ENCODE data around the gene TNFAIP2. TPM values are rescaled to one million over a fixed set of nuclear protein-coding genes. Genes with fewer than 3 reads are reported as not detected.

Gene TNFAIP2
- total RNA-seq, result 32.4 and 36.6 TPM in 2 replicates

GRCh38 chr14:103122947-103123633, at the start of gene TNFAIP2:
TSS of gene TNFAIP2 (plus strand) at chr14:103123461. CDS start at chr14:103126458, 2,997 bp downstream.

GRCh38 chr14:103084021-103084919, 39.0 kb upstream of the TNFAIP2 start, which contains the start of gene LBHD2:
TSS of gene LBHD2 (plus strand) at chr14:103084210. CDS start at chr14:103086013, 1,803 bp downstream.

GRCh38 chr14:103094406-103095209, 28.7 kb upstream of the TNFAIP2 start, which contains the start of gene EXOC3L4:
TSS of gene EXOC3L4 (plus strand) at chr14:103094725. CDS start at chr14:103100220, 5,495 bp downstream.

Other genes starting within 250 kb of the TNFAIP2 start
- 0.30 and 84.4 TPM in 2 replicates for gene AMN, start 200.8 kb upstream of the TNFAIP2 start, total RNA-seq
- 50.3 and 59.0 TPM in 2 replicates for gene CDC42BPB, start 65.9 kb upstream of the TNFAIP2 start, total RNA-seq
- not detected in 2 replicates for gene LBHD2, start 39.3 kb upstream of the TNFAIP2 start, total RNA-seq
- not detected in 2 replicates for gene EXOC3L4, start 28.7 kb upstream of the TNFAIP2 start, total RNA-seq
- 135 and 159 TPM in 2 replicates for gene EIF5, start 210.8 kb downstream of the TNFAIP2 start, total RNA-seq